ENCODE measurements around the gene CROT.

The CROT gene

GRCh38 chr7:87416682-87417587, 71.5 kb downstream of the CROT start:
- peak; percentile 42 for DNase-seq

- no peak for DNase-seq
Measured at GRCh38 chr7:87420173-87420572, 74.7 kb downstream of the CROT start.

- no peak for DNase-seq
Measured at GRCh38 chr7:87424075-87424474, 78.6 kb downstream of the CROT start.

GRCh38 chr7:87426160-87426559, 80.7 kb downstream of the CROT start:
- no peak for DNase-seq

GRCh38 chr7:87427288-87427687, 81.8 kb downstream of the CROT start:
- no peak for DNase-seq

- no peak for DNase-seq
Measured at GRCh38 chr7:87432536-87432935, 87.1 kb downstream of the CROT start.

- DNase-seq, result no peak
Measured at GRCh38 chr7:87435546-87435945, 90.1 kb downstream of the CROT start.

- DNase-seq, result no peak
Measured at GRCh38 chr7:87445897-87446296, 100.4 kb downstream of the CROT start.

GRCh38 chr7:87447116-87447635, 101.7 kb downstream of the CROT start:
- no peak for DNase-seq

- peak; percentile 3 for DNase-seq
Measured at GRCh38 chr7:87448388-87448787, 102.9 kb downstream of the CROT start.

Measured in NCI-H1436 (cell line).